HG03064 (cell line): ENCODE data around the gene USP6NL.

Experiments
- ATAC-seq: cut with Tn5 transposase; IDR thresholded peaks from one replicate; pipeline ENCODE4 v1.9.1; 2021; ENCODE audit warnings: low read depth; ENCODE audit not compliant: unreplicated experiment

Gene USP6NL

GRCh38 chr10:11555556-11555955 lies 55.9 kb downstream of the USP6NL start:
- ATAC-seq = no peak

- ATAC-seq = peak; percentile 63
These were observed 57.6 kb downstream of the USP6NL start for GRCh38 chr10:11553773-11554381.

GRCh38 chr10:11551916-11552602 lies 59.4 kb downstream of the USP6NL start:
- ATAC-seq = no peak

- ATAC-seq = no peak
These were observed 60.3 kb downstream of the USP6NL start for GRCh38 chr10:11551104-11551503.

GRCh38 chr10:11548768-11549099 lies 62.7 kb downstream of the USP6NL start:
- no peak for ATAC-seq

- ATAC-seq = no peak
These were observed 63.2 kb downstream of the USP6NL start for GRCh38 chr10:11548065-11548767.

- ATAC-seq = no peak
These were observed 64.9 kb downstream of the USP6NL start for GRCh38 chr10:11546581-11546980.

GRCh38 chr10:11541296-11541695 lies 70.2 kb downstream of the USP6NL start:
- no peak for ATAC-seq

GRCh38 chr10:11539191-11539868 lies 72.1 kb downstream of the USP6NL start:
- ATAC-seq = no peak

- no peak for ATAC-seq
These were observed 72.6 kb downstream of the USP6NL start for GRCh38 chr10:11538834-11539190.

GRCh38 chr10:11536228-11536627 lies 75.2 kb downstream of the USP6NL start:
- ATAC-seq = no peak

- no peak for ATAC-seq
These were observed 76.0 kb downstream of the USP6NL start for GRCh38 chr10:11535346-11535959.

GRCh38 chr10:11533328-11533781 lies 78.1 kb downstream of the USP6NL start:
- ATAC-seq = no peak

- no peak for ATAC-seq
These were observed 79.1 kb downstream of the USP6NL start for GRCh38 chr10:11532306-11532705.

- no peak for ATAC-seq
These were observed 80.6 kb downstream of the USP6NL start for GRCh38 chr10:11530806-11531205.

- ATAC-seq = no peak
These were observed 82.1 kb downstream of the USP6NL start for GRCh38 chr10:11529276-11529903.

GRCh38 chr10:11528286-11528685 lies 83.2 kb downstream of the USP6NL start:
- ATAC-seq = no peak

GRCh38 chr10:11527691-11528255 lies 83.7 kb downstream of the USP6NL start:
- ATAC-seq = no peak

- no peak for ATAC-seq
These were observed 84.4 kb downstream of the USP6NL start for GRCh38 chr10:11527068-11527467.

GRCh38 chr10:11525503-11525902 lies 85.9 kb downstream of the USP6NL start:
- no peak for ATAC-seq
